Measurements from ENCODE around the gene DDX55.
"Not testable (repeated sequence)": the region's sequence is repeated elsewhere in the genome, so short reads cannot be mapped to it uniquely, and the experiment has no call there.

Gene DDX55

GRCh38 chr12:123601602-123602489, at the start of gene DDX55:
Gene DDX55, plus strand, starts transcription at chr12:123602099. Its CDS starts 50 bp downstream, at chr12:123602149.
- Mint-ChIP-seq H3K4me3 (peak within 1 kb of the TSS; percentile 98), H3K36me3 (peaks cover 10% of the 10 kb centered on the region), H3K4me1 (ENCODE audit: low read depth) (peaks cover 29% of the 10 kb centered on the region), H3K9me3 (ENCODE audit: low read depth) (no peaks in the 10 kb centered on the region), H3K27ac (peak within 1 kb of the TSS; percentile 96), H3K27me3 (no peaks in the 10 kb centered on the region)

GRCh38 chr12:123554136-123554535, 47.8 kb upstream of the DDX55 start:
- not testable (repeated sequence) for H3K9me3 Mint-ChIP-seq (ENCODE audit: low read depth); H3K4me1 Mint-ChIP-seq (ENCODE audit: low read depth); H3K27ac Mint-ChIP-seq; H3K4me3 Mint-ChIP-seq; H3K27me3 Mint-ChIP-seq; H3K36me3 Mint-ChIP-seq

GRCh38 chr12:123554843-123555242, 47.1 kb upstream of the DDX55 start:
- H3K4me3 Mint-ChIP-seq; H3K36me3 Mint-ChIP-seq; H3K4me1 Mint-ChIP-seq (ENCODE audit: low read depth); H3K27me3 Mint-ChIP-seq; H3K27ac Mint-ChIP-seq; H3K9me3 Mint-ChIP-seq (ENCODE audit: low read depth): not testable (repeated sequence)

- H3K27me3 Mint-ChIP-seq, H3K4me3 Mint-ChIP-seq: not testable (repeated sequence)
Measured at GRCh38 chr12:123558487-123558886, 43.4 kb upstream of the DDX55 start.

GRCh38 chr12:123559468-123559867, 42.4 kb upstream of the DDX55 start:
- H3K4me3 Mint-ChIP-seq: no peak overlapping the region
- H3K36me3 Mint-ChIP-seq: no peaks in the 10 kb centered on the region
- no peaks in the 10 kb centered on the region for H3K4me1 Mint-ChIP-seq (ENCODE audit: low read depth)

More at GRCh38 chr12:123558487-123558886, 43.4 kb upstream of the DDX55 start:
- not testable (repeated sequence) for H3K4me1 Mint-ChIP-seq (ENCODE audit: low read depth); H3K9me3 Mint-ChIP-seq (ENCODE audit: low read depth); H3K27ac Mint-ChIP-seq; H3K36me3 Mint-ChIP-seq

GRCh38 chr12:123571343-123571813, 30.5 kb upstream of the DDX55 start:
- Mint-ChIP-seq H3K27me3 (no peaks in the 10 kb centered on the region), H3K36me3 (no peaks in the 10 kb centered on the region), H3K4me3 (no peak overlapping the region), H3K9me3 (ENCODE audit: low read depth) (no peaks in the 10 kb centered on the region), H3K27ac (no peak overlapping the region), H3K4me1 (ENCODE audit: low read depth) (peaks cover 4% of the 10 kb centered on the region)

More at GRCh38 chr12:123559468-123559867, 42.4 kb upstream of the DDX55 start:
- no peaks in the 10 kb centered on the region for H3K27me3 Mint-ChIP-seq
- no peaks in the 10 kb centered on the region for H3K9me3 Mint-ChIP-seq (ENCODE audit: low read depth)
- H3K27ac Mint-ChIP-seq: no peak overlapping the region

GRCh38 chr12:123572391-123572790, 29.5 kb upstream of the DDX55 start:
- Mint-ChIP-seq H3K27me3 (no peaks in the 10 kb centered on the region), H3K4me1 (ENCODE audit: low read depth) (peaks cover 4% of the 10 kb centered on the region), H3K9me3 (ENCODE audit: low read depth) (no peaks in the 10 kb centered on the region), H3K4me3 (no peak overlapping the region), H3K36me3 (no peaks in the 10 kb centered on the region), H3K27ac (no peak overlapping the region)

- Mint-ChIP-seq H3K36me3 (no peaks in the 10 kb centered on the region), H3K27ac (no peak overlapping the region), H3K27me3 (no peaks in the 10 kb centered on the region), H3K4me3 (no peak overlapping the region), H3K4me1 (ENCODE audit: low read depth) (peaks cover 4% of the 10 kb centered on the region), H3K9me3 (ENCODE audit: low read depth) (no peaks in the 10 kb centered on the region)
Measured at GRCh38 chr12:123573870-123574269, 28.0 kb upstream of the DDX55 start.

GRCh38 chr12:123576611-123577010, 25.3 kb upstream of the DDX55 start:
- no peak overlapping the region for H3K4me3 Mint-ChIP-seq
- H3K27ac Mint-ChIP-seq: no peak overlapping the region
- no peaks in the 10 kb centered on the region for H3K36me3 Mint-ChIP-seq
- H3K4me1 Mint-ChIP-seq (ENCODE audit: low read depth): peaks cover 3% of the 10 kb centered on the region
- no peaks in the 10 kb centered on the region for H3K27me3 Mint-ChIP-seq
- H3K9me3 Mint-ChIP-seq (ENCODE audit: low read depth): no peaks in the 10 kb centered on the region

GRCh38 chr12:123578243-123578642, 23.7 kb upstream of the DDX55 start:
- Mint-ChIP-seq H3K4me3 (no peak overlapping the region), H3K4me1 (ENCODE audit: low read depth) (peaks cover 14% of the 10 kb centered on the region), H3K36me3 (no peaks in the 10 kb centered on the region), H3K9me3 (ENCODE audit: low read depth) (no peaks in the 10 kb centered on the region), H3K27me3 (no peaks in the 10 kb centered on the region), H3K27ac (no peak overlapping the region)

GRCh38 chr12:123578829-123579228, 23.1 kb upstream of the DDX55 start:
- H3K4me1 Mint-ChIP-seq (ENCODE audit: low read depth): peaks cover 16% of the 10 kb centered on the region
- not testable (repeated sequence) for H3K36me3 Mint-ChIP-seq; H3K27me3 Mint-ChIP-seq; H3K9me3 Mint-ChIP-seq (ENCODE audit: low read depth); H3K4me3 Mint-ChIP-seq; H3K27ac Mint-ChIP-seq

- H3K4me3 Mint-ChIP-seq: no peak overlapping the region
- no peaks in the 10 kb centered on the region for H3K27me3 Mint-ChIP-seq
- H3K4me1 Mint-ChIP-seq (ENCODE audit: low read depth): peaks cover 24% of the 10 kb centered on the region
- no peaks in the 10 kb centered on the region for H3K36me3 Mint-ChIP-seq
- H3K9me3 Mint-ChIP-seq (ENCODE audit: low read depth): no peaks in the 10 kb centered on the region
- peak overlapping the region; percentile 46 for H3K27ac Mint-ChIP-seq
Measured at GRCh38 chr12:123580772-123581171, 21.1 kb upstream of the DDX55 start.

- H3K36me3 Mint-ChIP-seq: peaks cover 6% of the 10 kb centered on the region
Measured at GRCh38 chr12:123591702-123592481, 10.0 kb upstream of the DDX55 start.

GRCh38 chr12:123595729-123596128, 6.2 kb upstream of the DDX55 start:
- H3K27me3 Mint-ChIP-seq: no peaks in the 10 kb centered on the region
- H3K9me3 Mint-ChIP-seq (ENCODE audit: low read depth): no peaks in the 10 kb centered on the region
- H3K4me1 Mint-ChIP-seq (ENCODE audit: low read depth): peaks cover 19% of the 10 kb centered on the region
- no peak overlapping the region for H3K27ac Mint-ChIP-seq
- no peak overlapping the region for H3K4me3 Mint-ChIP-seq
- H3K36me3 Mint-ChIP-seq: no peaks in the 10 kb centered on the region

More at GRCh38 chr12:123591702-123592481, 10.0 kb upstream of the DDX55 start:
- Mint-ChIP-seq H3K9me3 (ENCODE audit: low read depth) (no peaks in the 10 kb centered on the region), H3K4me1 (ENCODE audit: low read depth) (peaks cover 37% of the 10 kb centered on the region), H3K4me3 (no peak overlapping the region), H3K27ac (peak overlapping the region; percentile 66), H3K27me3 (no peaks in the 10 kb centered on the region)

GRCh38 chr12:123597100-123597499, 4.8 kb upstream of the DDX55 start:
- no peaks in the 10 kb centered on the region for H3K9me3 Mint-ChIP-seq (ENCODE audit: low read depth)
- H3K36me3 Mint-ChIP-seq: no peaks in the 10 kb centered on the region
- no peak overlapping the region for H3K4me3 Mint-ChIP-seq
- H3K27ac Mint-ChIP-seq: peak overlapping the region; percentile 41
- no peaks in the 10 kb centered on the region for H3K27me3 Mint-ChIP-seq
- H3K4me1 Mint-ChIP-seq (ENCODE audit: low read depth): peaks cover 11% of the 10 kb centered on the region

Measured in activated naive CD8-positive, alpha-beta T cell (primary cell).